DMS114 treated with DMSO at 0.1 percent for 48 hours (cell line): Measurements from ENCODE around the gene EXOSC2.
A peak's percentile ranks its signal among the peaks of the same experiment; 100 is the strongest.
"Not testable (repeated sequence)": the region's sequence is repeated elsewhere in the genome, so short reads cannot be mapped to it uniquely, and the experiment has no call there.

Experiments
- DNase-seq: peaks from one replicate; lab custom pipeline; 2025; ENCODE audit not compliant: unreplicated experiment; lab: John Stamatoyannopoulos, UW

Gene EXOSC2

GRCh38 chr9:130667120-130667435 is 26.5 kb upstream of the EXOSC2 start:
- DNase-seq, result no peak

- DNase-seq, result no peak
These were observed 25.4 kb upstream of the EXOSC2 start for GRCh38 chr9:130668196-130668595.

GRCh38 chr9:130668659-130669058 is 24.9 kb upstream of the EXOSC2 start:
- DNase-seq, result no peak

- DNase-seq, result no peak
These were observed 23.6 kb upstream of the EXOSC2 start for GRCh38 chr9:130669965-130670364.

GRCh38 chr9:130670644-130671043 is 22.9 kb upstream of the EXOSC2 start:
- DNase-seq, result no peak

GRCh38 chr9:130672466-130672865 is 21.1 kb upstream of the EXOSC2 start:
- DNase-seq, result no peak

- no peak for DNase-seq
These were observed 20.5 kb upstream of the EXOSC2 start for GRCh38 chr9:130672933-130673615.

- no peak for DNase-seq
These were observed 18.2 kb upstream of the EXOSC2 start for GRCh38 chr9:130675396-130675795.

GRCh38 chr9:130677252-130677651 is 16.3 kb upstream of the EXOSC2 start:
- no peak for DNase-seq

- DNase-seq, result peak; percentile 50
These were observed 12.5 kb upstream of the EXOSC2 start for GRCh38 chr9:130680836-130681768.

GRCh38 chr9:130681769-130682420 is 11.7 kb upstream of the EXOSC2 start:
- no peak for DNase-seq

GRCh38 chr9:130682421-130683121 is 11.0 kb upstream of the EXOSC2 start:
- DNase-seq, result peak; percentile 60

GRCh38 chr9:130685104-130685503 is 8.5 kb upstream of the EXOSC2 start:
- no peak for DNase-seq

GRCh38 chr9:130685945-130686344 is 7.6 kb upstream of the EXOSC2 start:
- DNase-seq, result not testable (repeated sequence)

- DNase-seq, result no peak
These were observed 6.0 kb upstream of the EXOSC2 start for GRCh38 chr9:130687615-130688014.

GRCh38 chr9:130688072-130688471 is 5.5 kb upstream of the EXOSC2 start:
- DNase-seq, result no peak

- DNase-seq, result no peak
These were observed 4.0 kb upstream of the EXOSC2 start for GRCh38 chr9:130689572-130689936.

GRCh38 chr9:130689937-130690700 is 3.5 kb upstream of the EXOSC2 start:
- peak; percentile 94 for DNase-seq

GRCh38 chr9:130692321-130692720 is 1.3 kb upstream of the EXOSC2 start:
- DNase-seq, result no peak

- DNase-seq, result no peak
These were observed 517 bp upstream of the EXOSC2 start for GRCh38 chr9:130693101-130693425.

GRCh38 chr9:130694205-130694604 is 625 bp downstream of the EXOSC2 start:
- no peak for DNase-seq
